ENCODE results near the gene POLN. TPM values are rescaled to one million over a fixed set of nuclear protein-coding genes. Genes with fewer than 3 reads are reported as not detected.

POLN gene
- polyA plus RNA-seq, 1 experiment, result 0.35 TPM

DNA sequence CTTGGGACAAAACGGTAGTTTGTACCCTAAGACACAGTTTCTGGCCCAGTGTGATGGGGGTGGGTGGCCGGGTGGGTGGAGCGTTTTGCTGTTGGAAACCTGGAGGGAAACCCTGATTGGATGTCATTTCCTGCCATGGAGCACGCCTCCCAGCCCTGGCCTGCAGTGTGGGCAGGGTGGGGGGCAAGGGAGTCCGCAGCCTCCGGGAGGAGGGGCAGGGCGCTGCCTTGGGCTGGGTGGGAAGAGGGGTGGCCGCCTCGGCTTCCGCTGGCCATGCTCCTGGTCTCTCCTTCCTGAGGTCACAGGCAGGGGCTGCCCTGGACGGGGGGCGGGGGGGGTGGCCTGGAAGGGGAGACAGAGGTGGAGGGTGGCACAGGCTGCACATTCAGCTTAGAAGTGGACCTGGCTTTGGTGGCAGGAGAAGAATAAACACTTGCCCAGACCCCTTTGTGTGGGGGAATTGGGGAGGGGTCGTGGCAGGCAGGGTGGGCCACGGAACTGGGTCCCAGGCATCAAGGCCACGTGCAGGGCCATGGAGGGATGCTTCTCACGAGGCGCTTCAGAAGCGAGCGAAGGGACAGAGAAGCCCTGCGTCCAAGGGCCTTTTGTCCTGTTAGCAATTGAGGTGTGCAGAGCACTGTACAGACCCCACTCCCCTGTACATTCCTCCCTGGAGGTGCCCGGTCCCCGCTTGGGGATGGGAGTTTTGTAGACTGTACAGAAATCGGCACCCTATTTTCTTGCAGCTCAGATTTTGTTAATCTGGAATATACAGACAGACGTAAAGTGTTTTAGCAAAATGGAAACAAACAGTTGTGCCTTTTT, 176.6 kb downstream of the POLN start:
- no peak overlapping the region for H3K27ac ChIP-seq (ENCODE audit: low read depth, low read length)
- POLR2A ChIA-PET, result no interaction called here

GRCh38 chr4:2064276-2064991, 177.5 kb downstream of the POLN start:
- Histone ChIP-seq H3K9me3 (ENCODE audit: control insufficient read depth, insufficient read depth, low read length) (peaks cover 2% of the 10 kb centered on the region; the same call in 1 of the 2 replicates), H3K27ac (ENCODE audit: low read depth, low read length) (no peak overlapping the region), H3K4me3 (ENCODE audit: low read depth, low read length) (no peak overlapping the region), H3K27me3 (ENCODE audit: control insufficient read depth, insufficient read depth, low read length) (peaks cover 10% of the 10 kb centered on the region)
- CTCF ChIA-PET, result no interaction called here
- POLR2A ChIA-PET, result no interaction called here
- no peak for DNase-seq (ENCODE audit: low read depth, low spot score)
- TF ChIP-seq, protein P1, sequence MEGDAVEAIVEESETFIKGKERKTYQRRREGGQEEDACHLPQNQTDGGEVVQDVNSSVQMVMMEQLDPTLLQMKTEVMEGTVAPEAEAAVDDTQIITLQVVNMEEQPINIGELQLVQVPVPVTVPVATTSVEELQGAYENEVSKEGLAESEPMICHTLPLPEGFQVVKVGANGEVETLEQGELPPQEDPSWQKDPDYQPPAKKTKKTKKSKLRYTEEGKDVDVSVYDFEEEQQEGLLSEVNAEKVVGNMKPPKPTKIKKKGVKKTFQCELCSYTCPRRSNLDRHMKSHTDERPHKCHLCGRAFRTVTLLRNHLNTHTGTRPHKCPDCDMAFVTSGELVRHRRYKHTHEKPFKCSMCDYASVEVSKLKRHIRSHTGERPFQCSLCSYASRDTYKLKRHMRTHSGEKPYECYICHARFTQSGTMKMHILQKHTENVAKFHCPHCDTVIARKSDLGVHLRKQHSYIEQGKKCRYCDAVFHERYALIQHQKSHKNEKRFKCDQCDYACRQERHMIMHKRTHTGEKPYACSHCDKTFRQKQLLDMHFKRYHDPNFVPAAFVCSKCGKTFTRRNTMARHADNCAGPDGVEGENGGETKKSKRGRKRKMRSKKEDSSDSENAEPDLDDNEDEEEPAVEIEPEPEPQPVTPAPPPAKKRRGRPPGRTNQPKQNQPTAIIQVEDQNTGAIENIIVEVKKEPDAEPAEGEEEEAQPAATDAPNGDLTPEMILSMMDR (IDR thresholded peaks at IDR 0.05; ENCODE audit: low read depth, low read length), result no peak

More for the DNA sequence above, 176.6 kb downstream of the POLN start:
- Histone ChIP-seq H3K4me3 (ENCODE audit: low read depth, low read length) (no peak overlapping the region), H3K27me3 (ENCODE audit: control insufficient read depth, insufficient read depth, low read length) (peaks cover 8% of the 10 kb centered on the region), H3K9me3 (ENCODE audit: control insufficient read depth, insufficient read depth, low read length) (peaks cover 2% of the 10 kb centered on the region; the same call in 1 of the 2 replicates)
- DNase-seq (ENCODE audit: low read depth, low spot score), result no peak
- TF ChIP-seq, protein P1 (IDR thresholded peaks at IDR 0.05; ENCODE audit: low read depth, low read length), result no peak
- CTCF ChIA-PET, result no interaction called here

DNA sequence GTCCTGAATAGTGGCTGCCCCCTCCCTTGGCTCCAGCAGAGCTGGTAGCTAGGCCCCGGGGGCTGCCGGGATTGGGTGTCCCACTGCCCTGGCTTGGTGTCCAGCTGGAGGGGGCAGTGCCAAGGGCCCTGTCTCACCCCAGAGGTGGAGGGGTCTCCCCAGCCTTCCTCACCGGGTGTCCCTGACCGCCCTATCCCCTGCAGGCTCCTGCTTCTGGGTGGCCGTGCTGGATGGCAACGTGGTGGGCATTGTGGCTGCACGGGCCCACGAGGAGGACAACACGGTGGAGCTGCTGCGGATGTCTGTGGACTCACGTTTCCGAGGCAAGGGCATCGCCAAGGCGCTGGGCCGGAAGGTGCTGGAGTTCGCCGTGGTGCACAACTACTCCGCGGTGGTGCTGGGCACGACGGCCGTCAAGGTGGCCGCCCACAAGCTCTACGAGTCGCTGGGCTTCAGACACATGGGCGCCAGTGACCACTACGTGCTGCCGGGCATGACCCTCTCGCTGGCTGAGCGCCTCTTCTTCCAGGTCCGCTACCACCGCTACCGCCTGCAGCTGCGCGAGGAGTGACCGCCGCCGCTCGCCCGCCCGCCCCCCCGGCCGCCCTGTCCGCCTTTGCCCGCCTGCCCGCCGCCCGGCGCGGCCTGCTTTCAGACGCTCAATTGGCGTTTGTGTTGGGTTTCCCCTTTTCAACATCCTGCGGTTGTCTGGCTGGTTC, 178.2 kb downstream of the POLN start:
- CTCF ChIA-PET, result no interaction called here

DNA sequence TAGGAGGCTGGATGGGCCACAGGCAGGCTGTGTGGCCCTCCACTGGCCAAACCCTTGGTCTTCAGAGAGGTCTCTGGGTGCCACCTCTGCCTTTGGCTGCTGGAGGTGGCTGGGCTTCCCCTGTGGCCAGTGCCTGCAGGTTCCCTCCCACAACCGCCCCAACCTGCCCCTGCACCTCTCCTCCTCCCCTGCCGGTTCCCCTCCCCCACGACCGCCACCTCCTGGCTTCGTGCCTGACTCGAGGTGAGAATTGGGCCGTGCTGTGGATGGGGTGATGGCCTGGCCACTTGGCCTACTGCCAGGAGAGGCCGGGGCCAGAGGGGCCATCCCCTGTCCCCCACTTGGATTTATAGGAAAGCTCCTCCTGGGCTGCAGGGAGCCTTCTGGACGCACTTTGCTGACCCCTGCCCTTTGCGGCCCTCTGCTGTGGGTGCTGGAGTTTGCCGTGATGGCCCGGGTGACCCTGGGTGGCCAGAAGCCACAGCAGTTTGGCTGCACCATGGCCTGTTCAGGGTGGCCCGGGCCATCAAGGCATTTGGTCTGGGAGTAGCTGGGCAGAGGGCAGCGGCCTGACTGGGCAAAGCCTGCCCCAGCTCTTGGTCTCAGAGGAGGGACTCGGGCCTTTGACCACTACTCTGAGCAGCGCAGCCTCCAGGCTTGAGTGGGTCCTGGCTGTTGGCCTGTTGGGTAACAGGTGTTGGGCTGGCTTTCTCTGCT, 179.0 kb downstream of the POLN start:
- Histone ChIP-seq H3K4me3 (ENCODE audit: low read depth, low read length) (no peak overlapping the region), H3K27me3 (ENCODE audit: control insufficient read depth, insufficient read depth, low read length) (peaks cover 13% of the 10 kb centered on the region), H3K9me3 (ENCODE audit: control insufficient read depth, insufficient read depth, low read length) (no peaks in the 10 kb centered on the region; the same call in 1 of the 2 replicates), H3K27ac (ENCODE audit: low read depth, low read length) (no peak overlapping the region)
- TF ChIP-seq, protein P1 (IDR thresholded peaks at IDR 0.05; ENCODE audit: low read depth, low read length), result no peak
- POLR2A ChIA-PET, result no interaction called here
- DNase-seq (ENCODE audit: low read depth, low spot score), result no peak
- CTCF ChIA-PET, result no interaction called here

More for the DNA sequence above, 178.2 kb downstream of the POLN start:
- peaks cover 10% of the 10 kb centered on the region for H3K27me3 ChIP-seq (ENCODE audit: control insufficient read depth, insufficient read depth, low read length)
- TF ChIP-seq, protein P1 (IDR thresholded peaks at IDR 0.05; ENCODE audit: low read depth, low read length), result no peak
- POLR2A ChIA-PET, result no interaction called here
- no peak overlapping the region for H3K27ac ChIP-seq (ENCODE audit: low read depth, low read length)
- DNase-seq (ENCODE audit: low read depth, low spot score), result no peak
- H3K4me3 ChIP-seq (ENCODE audit: low read depth, low read length), result no peak overlapping the region
- peaks cover 2% of the 10 kb centered on the region; the same call in 1 of the 2 replicates for H3K9me3 ChIP-seq (ENCODE audit: control insufficient read depth, insufficient read depth, low read length)

Data from AG04450 (cell line).